Esophagus squamous epithelium (tissue), 4 donors: Measurements from ENCODE around the gene TMEM131.

Source experiments
- POLR2A ChIP-seq, 4 donors: fragments of 450-650 bp; IDR thresholded peaks; one replicate each; pipeline ENCODE4 v1.6.1; 2017; ENCODE audit warnings: antibody characterized with exemption in 4 of 4, mild to moderate bottlenecking in 4 of 4, moderate library complexity in 3 of 4
- TF ChIP-seq, protein P1 (sequence below), 6 experiments: fragments of 450-650 bp in 4 of 6; fragments of 200-600 bp in 2 of 6; sonication (generic) in 2 of 6; IDR thresholded peaks; one replicate each; pipeline ENCODE4 v1.5.1; 2016 to 2019; ENCODE audit warnings: antibody characterized with exemption in 6 of 6, mild to moderate bottlenecking in 4 of 6, moderate library complexity in 4 of 6

DNA sequence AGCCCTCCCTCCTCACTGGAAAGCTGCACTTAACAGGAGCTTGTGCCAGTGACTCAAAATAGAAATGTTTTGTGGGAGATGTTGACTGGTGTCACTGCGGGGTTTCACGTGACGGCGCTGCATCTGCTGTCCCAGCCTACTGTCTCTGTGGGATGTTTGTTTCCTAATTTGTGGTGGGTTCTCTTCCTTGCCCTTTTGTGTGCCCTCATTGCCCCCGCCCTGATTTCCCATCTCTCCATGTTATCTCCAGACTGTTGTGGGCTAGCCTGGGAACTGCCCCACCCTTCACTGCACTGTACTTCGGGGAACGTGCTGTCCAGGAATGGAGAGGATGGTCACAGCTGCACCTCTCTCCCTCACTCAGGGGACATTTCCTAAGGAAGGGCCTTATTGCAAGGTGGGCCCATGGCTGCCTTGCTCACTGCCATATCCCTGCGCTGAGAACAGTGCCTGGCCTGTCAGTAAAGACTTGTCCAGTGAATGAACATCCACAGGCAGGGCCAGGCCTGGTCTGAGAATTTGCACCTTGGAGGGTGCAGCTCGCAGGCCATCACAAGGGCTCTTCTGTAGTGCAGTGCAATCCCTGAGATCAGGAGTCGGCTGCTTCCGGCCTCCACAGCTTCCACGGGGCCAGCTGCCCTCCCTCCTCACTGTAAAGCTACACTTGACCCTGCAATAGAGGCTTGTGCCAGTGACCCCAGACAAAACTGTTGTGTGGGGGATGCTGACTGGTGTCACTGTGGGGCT is 264.3 kb downstream of the TMEM131 start:
- TF ChIP-seq, protein P1, sequence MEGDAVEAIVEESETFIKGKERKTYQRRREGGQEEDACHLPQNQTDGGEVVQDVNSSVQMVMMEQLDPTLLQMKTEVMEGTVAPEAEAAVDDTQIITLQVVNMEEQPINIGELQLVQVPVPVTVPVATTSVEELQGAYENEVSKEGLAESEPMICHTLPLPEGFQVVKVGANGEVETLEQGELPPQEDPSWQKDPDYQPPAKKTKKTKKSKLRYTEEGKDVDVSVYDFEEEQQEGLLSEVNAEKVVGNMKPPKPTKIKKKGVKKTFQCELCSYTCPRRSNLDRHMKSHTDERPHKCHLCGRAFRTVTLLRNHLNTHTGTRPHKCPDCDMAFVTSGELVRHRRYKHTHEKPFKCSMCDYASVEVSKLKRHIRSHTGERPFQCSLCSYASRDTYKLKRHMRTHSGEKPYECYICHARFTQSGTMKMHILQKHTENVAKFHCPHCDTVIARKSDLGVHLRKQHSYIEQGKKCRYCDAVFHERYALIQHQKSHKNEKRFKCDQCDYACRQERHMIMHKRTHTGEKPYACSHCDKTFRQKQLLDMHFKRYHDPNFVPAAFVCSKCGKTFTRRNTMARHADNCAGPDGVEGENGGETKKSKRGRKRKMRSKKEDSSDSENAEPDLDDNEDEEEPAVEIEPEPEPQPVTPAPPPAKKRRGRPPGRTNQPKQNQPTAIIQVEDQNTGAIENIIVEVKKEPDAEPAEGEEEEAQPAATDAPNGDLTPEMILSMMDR (IDR thresholded peaks at IDR 0.05) = no peak
- no peak for TF ChIP-seq POLR2A (IDR thresholded peaks at IDR 0.05)
